Breast epithelium (tissue), 3 donors: ENCODE measurements around the gene STIMATE.

ENCODE experiments used
- POLR2A ChIP-seq: fragments of 450-650 bp; IDR thresholded peaks from one replicate; pipeline ENCODE4 v1.6.1; 2016; ENCODE audit warnings: antibody characterized with exemption, mild to moderate bottlenecking, moderate library complexity
- POLR2AphosphoS5 ChIP-seq, 3 donors: sonication (generic); formaldehyde crosslinking; IDR thresholded peaks; one replicate each; pipeline ENCODE4 v1.6.1; 2017; ENCODE audit warnings: antibody characterized with exemption in 3 of 3
- TF ChIP-seq, protein P1 (sequence below), 3 donors: fragments of 450-650 bp; IDR thresholded peaks; one replicate each; pipeline ENCODE4 v1.5.1; 2016 to 2017; ENCODE audit warnings: antibody characterized with exemption in 3 of 3, mild to moderate bottlenecking in 3 of 3, moderate library complexity in 3 of 3

DNA sequence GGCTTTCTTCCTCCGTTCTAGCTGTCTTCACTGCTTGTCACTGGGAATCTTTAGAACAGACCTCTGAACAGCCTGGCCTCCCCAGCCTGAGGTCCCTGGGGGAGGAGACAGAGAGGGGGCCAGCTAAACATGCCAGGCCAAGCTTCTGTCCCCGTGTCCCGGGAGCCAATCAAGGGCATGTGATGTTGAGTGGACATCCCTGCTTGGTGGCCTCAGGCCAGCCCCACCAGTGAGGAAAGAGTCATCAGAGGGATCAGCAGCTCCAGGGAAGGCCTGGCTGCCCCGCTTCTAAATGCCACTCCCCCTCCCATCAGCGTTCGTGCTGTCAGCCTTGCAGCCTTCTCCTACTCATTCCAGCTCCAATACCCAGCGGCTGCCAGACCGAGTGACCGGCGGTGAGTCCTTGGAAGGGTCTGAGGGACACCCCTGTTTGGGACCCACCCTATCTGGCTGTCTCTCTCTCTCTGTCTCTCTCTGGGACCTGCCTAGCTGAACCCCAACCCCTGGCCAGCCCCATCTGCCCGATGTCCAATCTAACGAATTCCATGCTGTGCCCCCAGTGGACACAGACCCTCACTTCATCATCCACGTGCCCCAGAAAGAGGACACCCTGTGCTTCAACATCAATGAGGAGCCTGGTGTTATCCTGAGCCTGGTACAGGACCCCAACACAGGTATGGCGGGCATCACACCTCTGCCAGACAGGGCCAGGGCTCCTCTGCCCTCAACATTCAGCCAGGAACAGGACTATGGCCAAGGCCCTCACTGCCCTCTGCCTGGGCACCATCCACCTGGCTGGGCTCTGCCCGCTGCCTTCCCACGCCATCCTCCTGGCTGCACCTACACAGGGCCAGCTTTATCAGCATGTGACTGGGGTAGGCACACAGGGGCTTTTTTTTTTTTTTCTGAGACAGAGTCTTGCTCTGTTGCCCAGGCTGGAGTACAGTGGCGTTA lies 109.4 kb downstream of the STIMATE start:
- TF ChIP-seq POLR2AphosphoS5 (IDR thresholded peaks at IDR 0.05), result no peak
- TF ChIP-seq, protein P1, sequence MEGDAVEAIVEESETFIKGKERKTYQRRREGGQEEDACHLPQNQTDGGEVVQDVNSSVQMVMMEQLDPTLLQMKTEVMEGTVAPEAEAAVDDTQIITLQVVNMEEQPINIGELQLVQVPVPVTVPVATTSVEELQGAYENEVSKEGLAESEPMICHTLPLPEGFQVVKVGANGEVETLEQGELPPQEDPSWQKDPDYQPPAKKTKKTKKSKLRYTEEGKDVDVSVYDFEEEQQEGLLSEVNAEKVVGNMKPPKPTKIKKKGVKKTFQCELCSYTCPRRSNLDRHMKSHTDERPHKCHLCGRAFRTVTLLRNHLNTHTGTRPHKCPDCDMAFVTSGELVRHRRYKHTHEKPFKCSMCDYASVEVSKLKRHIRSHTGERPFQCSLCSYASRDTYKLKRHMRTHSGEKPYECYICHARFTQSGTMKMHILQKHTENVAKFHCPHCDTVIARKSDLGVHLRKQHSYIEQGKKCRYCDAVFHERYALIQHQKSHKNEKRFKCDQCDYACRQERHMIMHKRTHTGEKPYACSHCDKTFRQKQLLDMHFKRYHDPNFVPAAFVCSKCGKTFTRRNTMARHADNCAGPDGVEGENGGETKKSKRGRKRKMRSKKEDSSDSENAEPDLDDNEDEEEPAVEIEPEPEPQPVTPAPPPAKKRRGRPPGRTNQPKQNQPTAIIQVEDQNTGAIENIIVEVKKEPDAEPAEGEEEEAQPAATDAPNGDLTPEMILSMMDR (IDR thresholded peaks at IDR 0.05), result no peak
- no peak for TF ChIP-seq POLR2A
